Activated naive CD8-positive, alpha-beta T cell (primary cell): Measurements from ENCODE around the gene HLX.
A peak's percentile ranks its signal among the peaks of the same experiment; 100 is the strongest.

Experiments
- H3K27ac Mint-ChIP-seq: one replicate; pipeline ENCODE4 v1.8.0; 2021; ENCODE audit warnings: mixed read lengths
- H3K27me3 Mint-ChIP-seq: one replicate; pipeline ENCODE4 v1.8.0; 2021; ENCODE audit warnings: mixed read lengths
- H3K36me3 Mint-ChIP-seq: one replicate; pipeline ENCODE4 v1.8.0; 2021; ENCODE audit warnings: mixed read lengths
- H3K4me1 Mint-ChIP-seq: one replicate; pipeline ENCODE4 v1.8.0; 2021; ENCODE audit warnings: low read depth, mixed read lengths
- H3K4me3 Mint-ChIP-seq: one replicate; pipeline ENCODE4 v1.8.0; 2021; ENCODE audit warnings: mild to moderate bottlenecking, mixed read lengths
- H3K9me3 Mint-ChIP-seq: one replicate; pipeline ENCODE4 v1.8.0; 2021; ENCODE audit warnings: low read depth, mixed read lengths

Gene HLX, protein sequence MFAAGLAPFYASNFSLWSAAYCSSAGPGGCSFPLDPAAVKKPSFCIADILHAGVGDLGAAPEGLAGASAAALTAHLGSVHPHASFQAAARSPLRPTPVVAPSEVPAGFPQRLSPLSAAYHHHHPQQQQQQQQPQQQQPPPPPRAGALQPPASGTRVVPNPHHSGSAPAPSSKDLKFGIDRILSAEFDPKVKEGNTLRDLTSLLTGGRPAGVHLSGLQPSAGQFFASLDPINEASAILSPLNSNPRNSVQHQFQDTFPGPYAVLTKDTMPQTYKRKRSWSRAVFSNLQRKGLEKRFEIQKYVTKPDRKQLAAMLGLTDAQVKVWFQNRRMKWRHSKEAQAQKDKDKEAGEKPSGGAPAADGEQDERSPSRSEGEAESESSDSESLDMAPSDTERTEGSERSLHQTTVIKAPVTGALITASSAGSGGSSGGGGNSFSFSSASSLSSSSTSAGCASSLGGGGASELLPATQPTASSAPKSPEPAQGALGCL

DNA sequence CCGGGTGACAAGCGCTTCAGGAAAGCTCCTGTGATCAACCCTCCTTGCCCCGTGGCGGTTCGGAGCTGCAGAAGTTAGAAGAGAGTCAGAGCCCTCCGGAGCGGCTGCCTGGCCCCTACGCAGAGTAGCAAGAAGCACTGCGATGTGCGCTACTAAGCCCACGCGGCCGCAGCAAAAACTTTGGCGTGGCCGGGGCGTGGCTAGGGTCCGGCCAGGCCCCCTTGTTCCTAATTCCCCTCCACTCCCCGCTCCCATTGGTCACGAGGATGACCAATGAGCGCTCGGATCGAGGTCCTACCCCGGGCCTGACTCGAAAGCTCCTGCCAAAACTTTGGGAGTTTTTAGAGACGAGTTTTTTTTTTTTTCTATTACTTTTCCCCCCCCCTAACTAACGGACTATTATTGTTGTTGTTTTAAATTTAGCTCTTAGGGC, at the start of gene HLX:
HLX (plus strand) TSS at position 368 of the 433 bp plus-strand sequence. CDS start 415 bp downstream, outside the sequence.
- Mint-ChIP-seq H3K27ac (no peak within 1 kb of the TSS), H3K4me3 (peak within 1 kb of the TSS; percentile 84), H3K9me3 (no peaks in the 10 kb centered on the region), H3K4me1 (peaks cover 38% of the 10 kb centered on the region), H3K36me3 (no peaks in the 10 kb centered on the region), H3K27me3 (peaks cover 56% of the 10 kb centered on the region)

DNA sequence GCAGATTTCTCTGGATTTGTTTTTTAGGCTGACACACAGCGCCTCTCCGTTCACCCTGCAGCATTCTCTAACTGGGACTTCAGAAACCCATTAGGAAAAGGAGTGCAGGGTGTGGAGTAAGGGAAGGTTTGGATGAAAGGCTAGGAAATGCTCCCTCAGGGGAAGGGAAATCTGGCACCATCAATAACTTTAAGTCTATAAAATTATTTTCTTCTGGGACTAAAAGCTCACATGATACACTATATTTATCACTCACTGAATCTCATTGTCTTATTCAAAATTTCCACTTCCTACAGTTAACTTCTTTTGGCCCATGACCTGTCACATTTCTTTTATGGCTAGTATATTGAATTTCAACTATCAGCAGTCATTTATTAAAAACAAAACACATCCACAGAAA, 45.8 kb upstream of the HLX start:
- Mint-ChIP-seq H3K27ac (no peak overlapping the region), H3K36me3 (no peaks in the 10 kb centered on the region), H3K27me3 (peaks cover 3% of the 10 kb centered on the region), H3K4me3 (no peak overlapping the region), H3K9me3 (no peaks in the 10 kb centered on the region), H3K4me1 (no peaks in the 10 kb centered on the region)

DNA sequence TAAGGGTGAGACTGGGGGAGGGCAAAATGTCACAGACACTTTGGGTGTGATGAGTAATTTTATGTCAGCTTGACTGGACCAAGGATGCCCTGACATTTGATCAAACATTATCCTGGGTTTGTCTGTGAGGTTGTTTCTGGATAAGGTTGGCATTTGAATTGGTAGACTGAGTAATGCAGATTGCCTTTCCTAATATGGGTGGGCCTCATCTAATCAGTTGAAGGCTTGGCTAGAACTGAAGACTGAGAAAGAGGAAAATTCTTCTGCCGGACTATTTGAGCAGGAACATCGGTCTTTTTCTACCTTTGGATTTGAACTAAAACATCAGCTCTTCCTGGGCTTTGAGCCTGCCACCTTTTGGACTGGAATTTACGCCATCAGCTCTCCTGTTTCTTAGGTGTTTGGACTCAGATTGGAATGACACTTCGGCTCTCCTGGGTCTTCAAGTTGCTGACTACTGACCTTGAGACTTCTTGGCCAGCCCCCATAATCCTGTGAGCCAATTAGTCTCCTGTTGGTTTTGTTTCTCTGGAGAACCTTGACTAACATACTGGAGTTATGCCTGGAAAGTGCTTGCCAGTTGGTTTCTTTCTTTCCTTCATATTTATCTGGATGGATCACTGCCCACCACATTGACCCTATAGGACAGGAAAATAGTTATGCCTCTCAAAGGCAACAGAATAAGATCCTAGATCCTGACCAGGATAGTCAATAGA, 44.9 kb upstream of the HLX start:
- no peak overlapping the region for H3K27ac Mint-ChIP-seq
- H3K9me3 Mint-ChIP-seq, result no peaks in the 10 kb centered on the region
- no peaks in the 10 kb centered on the region for H3K36me3 Mint-ChIP-seq
- H3K27me3 Mint-ChIP-seq, result peaks cover 3% of the 10 kb centered on the region
- no peak overlapping the region for H3K4me3 Mint-ChIP-seq
- no peaks in the 10 kb centered on the region for H3K4me1 Mint-ChIP-seq

DNA sequence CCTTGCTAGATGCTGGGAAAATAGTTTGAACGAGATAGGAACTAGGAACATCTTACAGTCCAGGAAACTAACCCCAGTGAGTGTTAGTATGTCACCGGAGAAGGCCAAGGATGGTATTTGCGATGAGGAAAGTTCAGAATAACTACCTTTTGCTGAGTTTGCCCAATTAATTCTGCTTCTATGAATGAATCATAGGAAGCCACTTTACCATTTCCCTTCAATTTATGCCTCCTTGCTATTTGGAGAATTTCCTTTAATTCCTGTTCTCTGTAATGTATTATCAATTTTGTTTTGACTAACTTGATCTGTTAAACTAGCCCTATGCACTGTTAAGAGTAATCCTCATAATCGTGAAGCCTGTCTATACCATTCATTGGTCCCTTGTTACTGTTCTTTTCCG, 40.7 kb upstream of the HLX start:
- H3K27ac Mint-ChIP-seq, result no peak overlapping the region
- no peak overlapping the region for H3K4me3 Mint-ChIP-seq
- H3K27me3 Mint-ChIP-seq, result peaks cover 8% of the 10 kb centered on the region
- no peaks in the 10 kb centered on the region for H3K36me3 Mint-ChIP-seq
- H3K9me3 Mint-ChIP-seq, result no peaks in the 10 kb centered on the region
- H3K4me1 Mint-ChIP-seq, result no peaks in the 10 kb centered on the region

DNA sequence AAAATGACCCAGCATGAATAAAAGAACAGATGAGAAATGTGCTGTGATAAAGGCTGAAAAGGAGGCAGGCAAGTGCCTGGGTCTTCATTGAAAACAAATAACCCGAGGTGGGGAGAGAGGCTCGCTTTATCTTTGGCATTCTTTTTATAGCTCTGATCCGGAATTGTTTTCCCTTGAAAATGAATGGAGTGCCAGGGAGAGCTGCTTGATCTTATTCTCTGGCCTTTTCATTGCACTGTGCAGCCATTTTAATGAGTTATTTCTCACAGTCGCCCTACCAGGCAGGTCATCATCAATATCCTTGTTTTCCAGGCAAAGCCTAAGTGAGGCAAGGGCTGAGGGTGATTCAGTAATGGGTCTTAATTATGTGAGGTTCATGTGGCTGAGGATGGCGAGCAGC, 39.8 kb upstream of the HLX start:
- Mint-ChIP-seq H3K27ac (no peak overlapping the region), H3K36me3 (no peaks in the 10 kb centered on the region), H3K4me3 (no peak overlapping the region), H3K27me3 (peaks cover 5% of the 10 kb centered on the region), H3K4me1 (no peaks in the 10 kb centered on the region), H3K9me3 (no peaks in the 10 kb centered on the region)

DNA sequence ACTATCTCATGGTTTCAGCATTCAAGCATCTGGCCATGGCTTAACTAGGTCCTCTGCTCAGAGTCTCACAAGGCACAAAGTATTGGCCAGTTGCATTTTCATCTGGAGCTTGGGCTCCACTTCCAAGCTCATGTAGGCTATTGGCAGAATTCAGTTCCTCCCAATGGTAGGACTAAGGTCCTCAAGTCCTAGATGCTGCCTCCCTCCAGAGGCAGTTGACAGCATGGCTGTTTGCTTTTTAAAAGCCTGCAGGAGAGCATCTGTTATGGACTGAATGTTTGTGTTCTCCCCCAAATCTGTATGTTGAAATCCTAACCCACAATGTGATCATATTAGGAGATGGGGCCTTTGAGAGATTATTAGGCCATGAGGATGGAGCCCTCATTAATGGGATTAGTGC, 38.0 kb upstream of the HLX start:
- Mint-ChIP-seq H3K36me3 (no peaks in the 10 kb centered on the region), H3K4me3 (no peak overlapping the region), H3K27me3 (peaks cover 5% of the 10 kb centered on the region), H3K27ac (no peak overlapping the region), H3K9me3 (no peaks in the 10 kb centered on the region), H3K4me1 (no peaks in the 10 kb centered on the region)

DNA sequence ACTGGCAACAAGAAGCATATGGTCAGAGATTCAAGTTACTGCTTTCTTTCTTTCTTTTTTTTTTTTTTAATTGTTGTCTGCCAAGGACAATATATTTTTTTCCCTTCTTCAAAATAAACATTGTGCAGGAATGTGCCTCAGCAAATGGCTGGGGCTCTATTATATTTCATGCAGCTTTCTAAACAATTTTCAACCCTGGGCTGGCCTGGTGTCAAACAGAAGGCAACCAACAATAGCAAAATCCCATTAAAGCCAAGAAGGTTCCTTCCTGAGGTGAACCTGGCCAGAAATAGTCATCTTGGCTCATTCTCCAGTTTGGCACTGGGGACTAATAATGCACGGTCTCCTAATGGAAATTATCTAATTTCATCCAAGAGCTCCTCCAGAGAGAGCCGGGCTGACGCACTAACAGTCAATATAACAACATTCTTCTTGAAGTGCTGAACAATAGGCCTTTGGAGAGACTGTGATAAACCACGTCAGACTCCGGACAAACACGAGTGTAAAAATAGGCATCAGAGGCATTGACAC, 35.7 kb upstream of the HLX start:
- Mint-ChIP-seq H3K36me3 (no peaks in the 10 kb centered on the region), H3K27ac (no peak overlapping the region), H3K4me1 (no peaks in the 10 kb centered on the region), H3K27me3 (peaks cover 4% of the 10 kb centered on the region), H3K9me3 (no peaks in the 10 kb centered on the region), H3K4me3 (no peak overlapping the region)

DNA sequence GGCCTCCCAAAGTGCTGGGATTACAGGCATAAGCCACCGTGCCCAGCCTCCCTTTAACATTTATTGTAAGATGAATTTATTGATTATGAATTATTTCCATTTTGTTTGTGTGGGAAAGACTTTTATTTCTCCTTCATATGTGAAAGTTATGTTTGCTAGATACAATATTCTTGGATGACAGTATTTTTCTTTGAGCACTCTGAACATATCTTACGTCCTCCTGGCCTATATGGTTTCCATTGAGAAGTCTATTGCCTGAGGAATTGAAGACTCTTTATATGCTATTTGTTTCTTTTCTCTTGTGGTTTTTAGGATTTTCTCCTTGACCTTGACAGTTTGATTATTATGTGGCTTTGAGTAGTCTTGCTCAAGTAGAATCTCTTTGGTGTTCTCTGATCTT, 26.8 kb upstream of the HLX start:
- no peaks in the 10 kb centered on the region for H3K4me1 Mint-ChIP-seq
- peaks cover 10% of the 10 kb centered on the region for H3K9me3 Mint-ChIP-seq
- H3K4me3 Mint-ChIP-seq, result no peak overlapping the region
- H3K27ac Mint-ChIP-seq, result no peak overlapping the region
- no peaks in the 10 kb centered on the region for H3K36me3 Mint-ChIP-seq
- peaks cover 1% of the 10 kb centered on the region for H3K27me3 Mint-ChIP-seq

DNA sequence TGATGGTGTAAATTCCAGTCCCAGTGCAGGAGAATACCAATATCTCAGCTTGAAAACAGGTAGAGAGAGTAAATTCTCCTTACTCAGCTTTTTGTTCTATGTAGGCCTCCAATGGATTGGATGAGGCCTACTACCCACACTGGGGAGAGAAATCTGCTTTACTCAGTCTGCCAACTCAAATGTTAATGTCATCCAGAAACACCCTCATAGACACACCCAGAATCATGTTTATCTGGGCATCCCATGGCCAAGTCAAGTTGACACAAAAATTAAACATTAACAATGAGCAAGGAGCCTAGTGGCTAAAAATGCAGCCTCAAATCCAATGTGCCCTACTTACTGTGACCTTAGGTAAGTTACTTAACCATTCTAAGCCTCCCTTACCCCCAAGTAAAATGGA, 6.9 kb upstream of the HLX start:
- H3K4me3 Mint-ChIP-seq, result no peak overlapping the region
- H3K27me3 Mint-ChIP-seq, result peaks cover 52% of the 10 kb centered on the region

DNA sequence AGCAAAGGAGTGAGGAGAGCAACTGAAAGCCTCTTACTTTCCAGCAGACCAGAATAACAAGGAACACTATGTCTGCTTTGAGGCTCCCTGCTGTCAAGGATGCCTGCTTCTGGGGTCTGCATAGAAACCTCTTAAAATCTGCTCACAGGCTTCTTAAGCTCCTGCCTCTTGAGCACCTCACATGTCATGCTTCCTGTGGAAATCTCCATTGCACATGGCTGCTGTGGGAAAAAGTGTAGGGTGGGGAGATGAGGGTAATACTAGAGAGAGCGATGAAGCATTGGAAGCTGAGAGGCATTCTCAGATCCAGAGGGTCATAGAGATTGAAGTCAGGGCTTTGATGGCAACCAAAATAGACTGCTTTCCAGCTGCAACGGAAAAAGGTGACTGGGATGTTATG, 6.2 kb upstream of the HLX start:
- H3K27ac Mint-ChIP-seq, result no peak overlapping the region
- H3K9me3 Mint-ChIP-seq, result no peaks in the 10 kb centered on the region
- peaks cover 55% of the 10 kb centered on the region for H3K27me3 Mint-ChIP-seq
- no peak overlapping the region for H3K4me3 Mint-ChIP-seq
- peaks cover 12% of the 10 kb centered on the region for H3K4me1 Mint-ChIP-seq
- no peaks in the 10 kb centered on the region for H3K36me3 Mint-ChIP-seq

More for the DNA sequence above, 6.9 kb upstream of the HLX start:
- Mint-ChIP-seq H3K36me3 (no peaks in the 10 kb centered on the region), H3K9me3 (peaks cover 5% of the 10 kb centered on the region), H3K4me1 (peaks cover 6% of the 10 kb centered on the region), H3K27ac (no peak overlapping the region)

DNA sequence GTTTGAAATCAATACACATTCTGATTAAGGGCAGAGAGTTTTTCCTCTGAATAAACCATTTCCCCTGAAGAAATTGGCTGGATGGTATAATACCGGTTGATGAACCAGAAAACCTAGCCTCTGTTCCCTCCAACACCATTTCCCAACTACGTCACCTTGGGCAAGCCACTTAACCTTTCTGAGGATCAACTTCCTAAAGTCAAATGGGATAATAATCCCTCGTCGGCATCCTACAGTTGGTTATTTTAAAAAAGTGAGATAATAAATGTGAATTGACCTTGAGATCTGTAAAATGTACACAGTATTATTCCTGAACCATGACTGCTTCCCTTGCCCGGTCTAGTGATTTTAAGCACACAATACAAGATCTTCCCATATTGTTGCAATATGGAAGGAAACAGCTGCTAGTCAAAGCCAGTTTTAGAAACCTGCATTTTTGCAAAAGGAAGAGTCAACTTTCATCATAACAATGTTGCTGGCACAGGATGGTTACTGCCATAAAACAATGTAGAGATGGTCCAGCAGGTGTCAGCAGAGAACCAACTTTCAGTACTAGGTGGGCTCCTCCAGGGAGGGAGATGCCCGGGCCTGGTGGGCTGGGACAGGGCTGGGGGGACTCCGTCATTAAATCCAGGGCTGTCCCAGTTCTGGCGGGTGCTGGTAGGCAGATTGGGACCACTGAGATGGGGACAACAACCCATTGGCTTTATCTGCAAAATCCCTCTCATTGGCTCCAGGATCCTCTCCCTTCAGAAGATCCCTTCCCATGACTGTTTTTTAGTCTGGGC, 5.2 kb upstream of the HLX start:
- H3K36me3 Mint-ChIP-seq, result no peaks in the 10 kb centered on the region
- no peaks in the 10 kb centered on the region for H3K9me3 Mint-ChIP-seq
- peaks cover 22% of the 10 kb centered on the region for H3K4me1 Mint-ChIP-seq
- H3K27me3 Mint-ChIP-seq, result peaks cover 62% of the 10 kb centered on the region
- H3K4me3 Mint-ChIP-seq, result no peak overlapping the region
- H3K27ac Mint-ChIP-seq, result no peak overlapping the region

DNA sequence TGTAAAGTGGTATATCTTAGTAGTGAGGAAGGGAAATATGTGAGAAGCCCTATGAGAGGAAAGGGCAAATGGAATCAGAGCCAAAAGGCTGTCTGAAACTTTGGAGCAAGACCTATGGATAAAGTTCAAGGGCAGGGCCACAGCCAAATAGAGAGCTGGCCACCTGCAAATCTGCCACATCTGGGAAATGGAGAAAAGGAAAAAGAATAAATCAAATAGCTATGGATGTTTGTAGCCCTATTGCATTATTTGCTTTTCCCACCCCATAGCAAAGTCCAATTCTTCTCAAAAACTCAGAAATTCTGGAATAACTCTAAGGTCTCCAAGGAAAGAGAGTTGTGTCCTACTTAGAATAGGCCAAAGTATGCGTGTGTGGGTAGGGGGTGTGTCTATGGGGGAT, 4.0 kb upstream of the HLX start:
- Mint-ChIP-seq H3K27ac (no peak overlapping the region), H3K9me3 (no peaks in the 10 kb centered on the region), H3K36me3 (no peaks in the 10 kb centered on the region), H3K27me3 (peaks cover 56% of the 10 kb centered on the region), H3K4me3 (no peak overlapping the region), H3K4me1 (peaks cover 27% of the 10 kb centered on the region)

DNA sequence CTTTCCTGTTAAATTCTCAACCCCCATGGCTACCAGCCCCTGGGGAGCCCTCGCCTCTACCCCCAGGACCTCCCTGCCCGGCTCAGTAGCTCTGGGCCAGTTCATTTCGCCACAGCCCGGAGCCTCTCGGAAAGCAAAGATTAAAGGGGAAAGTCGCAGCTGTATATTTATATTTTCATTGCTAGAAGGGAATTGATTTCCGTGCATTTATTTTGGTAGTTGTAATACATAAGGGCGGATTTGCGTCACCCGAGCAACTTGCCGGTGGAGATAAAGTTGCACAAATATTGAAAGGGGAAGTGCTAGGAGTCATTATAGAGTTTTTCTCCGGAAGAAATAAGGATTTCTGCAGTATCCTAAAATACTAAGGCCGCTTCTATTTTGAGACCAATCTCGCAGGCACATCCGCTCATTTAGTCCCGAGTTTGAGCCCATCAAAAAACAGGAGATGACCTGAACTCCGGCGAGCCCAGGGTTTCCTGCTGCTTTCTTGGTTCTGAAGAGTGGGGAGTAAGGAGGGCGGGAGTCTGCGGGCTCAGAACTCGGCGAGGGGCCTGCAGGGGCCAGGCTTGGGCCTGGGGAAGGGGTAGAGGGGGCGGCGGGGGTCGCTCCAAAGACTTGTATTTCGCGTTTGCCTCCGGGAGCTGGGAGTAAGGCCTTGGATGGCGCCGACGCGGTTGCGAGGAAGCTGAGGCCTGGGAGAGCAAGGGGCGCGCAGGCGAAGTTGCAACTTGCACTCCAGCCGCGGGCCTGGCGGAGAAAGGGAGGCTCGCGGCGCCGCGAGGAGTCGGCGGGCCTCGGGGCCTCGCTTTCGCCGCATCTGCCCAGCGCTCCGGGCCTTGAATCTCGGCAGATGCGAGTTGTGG, 2.5 kb upstream of the HLX start:
- Mint-ChIP-seq H3K9me3 (no peaks in the 10 kb centered on the region), H3K27me3 (peaks cover 64% of the 10 kb centered on the region), H3K4me3 (peak overlapping the region; percentile 35), H3K36me3 (no peaks in the 10 kb centered on the region), H3K4me1 (peaks cover 38% of the 10 kb centered on the region), H3K27ac (no peak overlapping the region)
